Sigmoid colon (tissue), 4 donors: Measurements from ENCODE around the gene TCF7L2.

ENCODE experiments used
- CTCF ChIP-seq, 4 experiments: fragments of 450-650 bp in 3 of 4; fragments of 200-600 bp in 1 of 4; IDR thresholded peaks; one replicate each; pipeline ENCODE4 v1.5.1; 2016 to 2019; ENCODE audit warnings: antibody characterized with exemption in 4 of 4, mild to moderate bottlenecking in 3 of 4, moderate library complexity in 2 of 4
- POLR2AphosphoS5 ChIP-seq, 4 donors: sonication (generic); formaldehyde crosslinking; IDR thresholded peaks; one replicate each; pipeline ENCODE4 v1.6.1; 2017; ENCODE audit warnings: antibody characterized with exemption in 4 of 4

DNA sequence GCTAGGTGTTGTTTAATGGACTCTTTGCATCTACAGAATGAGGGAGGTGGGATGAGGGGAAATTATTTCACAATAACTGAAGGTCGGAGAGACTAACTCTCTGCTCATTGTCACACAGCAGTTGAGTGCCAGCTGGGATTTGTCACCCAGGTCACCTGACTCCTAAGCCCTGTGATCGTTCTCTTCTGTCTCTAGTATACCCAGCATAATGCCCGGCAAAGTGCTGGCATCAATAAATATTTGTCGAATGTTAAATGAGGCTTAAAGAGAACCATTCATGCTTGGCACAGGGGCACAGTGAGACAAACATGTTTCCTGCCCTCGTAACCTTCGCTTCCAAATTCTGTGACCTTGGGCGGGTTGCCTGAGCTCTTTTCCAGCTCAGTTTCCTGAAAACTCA lies 70.8 kb downstream of the TCF7L2 start:
- no peak for TF ChIP-seq CTCF (IDR thresholded peaks at IDR 0.05)
- peak in 2 of 4 donors; percentile 36 to 53 for TF ChIP-seq POLR2AphosphoS5 (IDR thresholded peaks at IDR 0.05)
